BLaER1 treated with 17β-estradiol and CSF1 and Interleukin-3, amounts not matched to agents 10 nM and 100 nM (cell line): ENCODE measurements around the gene SNU13.

Source experiments
- H3K27ac ChIP-seq, 11 experiments: shearing (Covaris generic); formaldehyde crosslinking; 2 replicates each; pipeline ENCODE4 v1.8.1; 2022
- H3K27me3 ChIP-seq, 11 experiments: shearing (Covaris generic); formaldehyde crosslinking; 2 replicates each; pipeline ENCODE4 v1.8.1; 2022
- H3K36me3 ChIP-seq, 11 experiments: shearing (Covaris generic); formaldehyde crosslinking; 2 replicates each; pipeline ENCODE4 v1.8.1; 2022
- H3K4me1 ChIP-seq, 10 experiments: shearing (Covaris generic); formaldehyde crosslinking; 2 replicates each; pipeline ENCODE4 v1.8.1; 2022
- H3K4me2 ChIP-seq, 11 experiments: shearing (Covaris generic); formaldehyde crosslinking; 2 replicates each; pipeline ENCODE4 v1.8.1; 2022
- H3K4me3 ChIP-seq, 10 experiments: shearing (Covaris generic); formaldehyde crosslinking; 2 replicates each; pipeline ENCODE4 v1.8.1; 2022
- H3K9ac ChIP-seq, 11 experiments: shearing (Covaris generic); formaldehyde crosslinking; 2 replicates each; pipeline ENCODE4 v1.8.1; 2022
- H3K9me3 ChIP-seq, 11 experiments: shearing (Covaris generic); formaldehyde crosslinking; replicated peaks in 1 of 11; 2 replicates each; pipeline ENCODE4 v1.8.1; 2022
- H4K20me1 ChIP-seq, 11 experiments: shearing (Covaris generic); formaldehyde crosslinking; 2 replicates each; pipeline ENCODE4 v1.8.1; 2022
- Cebpa-rat ChIP-seq, 11 experiments: shearing (Covaris generic); IDR thresholded peaks; 2 replicates each; pipeline ENCODE4 v1.8.1; 2022

Gene SNU13

GRCh38 chr22:41657709-41658108 is 31.0 kb downstream of the SNU13 start:
- Histone ChIP-seq H3K27ac (no peak overlapping the region), H3K9me3 (no peaks in the 10 kb centered on the region), H3K4me1 (peaks cover 0 to 5% (median 0%) of the 10 kb centered on the region in 10 experiments; a peak in 1 of 20 replicates), H3K9ac (no peak overlapping the region), H3K36me3 (peaks cover 100% of the 10 kb centered on the region in 11 experiments), H3K4me3 (no peak overlapping the region), H3K4me2 (no peak overlapping the region), H4K20me1 (peaks cover 5 to 100% (median 78%) of the 10 kb centered on the region in 11 experiments; a peak in 19 of 22 replicates), H3K27me3 (no peaks in the 10 kb centered on the region)
- TF ChIP-seq Cebpa-rat (IDR thresholded peaks at IDR 0.05): no peak

DNA sequence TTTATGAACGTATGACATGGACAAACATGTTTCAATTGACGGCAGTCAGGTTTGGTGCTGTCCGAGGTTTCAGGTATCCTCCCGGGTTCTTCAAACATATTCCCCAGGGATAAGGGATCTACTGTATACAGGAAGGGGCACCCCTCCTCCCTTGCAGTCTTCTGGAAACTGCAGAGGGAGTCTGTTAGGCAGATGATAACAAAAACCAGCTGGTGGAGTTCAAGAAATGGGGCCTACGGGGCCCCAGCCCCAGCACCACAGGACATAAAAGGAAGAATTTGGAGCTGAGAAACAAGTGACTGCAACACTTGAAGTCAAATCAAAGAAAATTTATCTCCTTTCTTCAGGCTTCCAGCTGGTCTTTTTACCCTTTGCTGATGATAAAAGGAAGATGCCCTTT is 32.1 kb downstream of the SNU13 start:
- peaks cover 0 to 5% (median 0%) of the 10 kb centered on the region in 10 experiments; a peak in 1 of 20 replicates for H3K4me1 ChIP-seq
- H3K27ac ChIP-seq: no peak overlapping the region
- H4K20me1 ChIP-seq: peaks cover 5 to 100% (median 88%) of the 10 kb centered on the region in 11 experiments; a peak in 18 of 22 replicates
- H3K9ac ChIP-seq: no peak overlapping the region
- H3K4me2 ChIP-seq: no peak overlapping the region
- H3K4me3 ChIP-seq: no peak overlapping the region
- no peaks in the 10 kb centered on the region for H3K27me3 ChIP-seq
- TF ChIP-seq Cebpa-rat (IDR thresholded peaks at IDR 0.05): no peak
- peaks cover 100% of the 10 kb centered on the region in 11 experiments for H3K36me3 ChIP-seq
- H3K9me3 ChIP-seq: no peaks in the 10 kb centered on the region

DNA sequence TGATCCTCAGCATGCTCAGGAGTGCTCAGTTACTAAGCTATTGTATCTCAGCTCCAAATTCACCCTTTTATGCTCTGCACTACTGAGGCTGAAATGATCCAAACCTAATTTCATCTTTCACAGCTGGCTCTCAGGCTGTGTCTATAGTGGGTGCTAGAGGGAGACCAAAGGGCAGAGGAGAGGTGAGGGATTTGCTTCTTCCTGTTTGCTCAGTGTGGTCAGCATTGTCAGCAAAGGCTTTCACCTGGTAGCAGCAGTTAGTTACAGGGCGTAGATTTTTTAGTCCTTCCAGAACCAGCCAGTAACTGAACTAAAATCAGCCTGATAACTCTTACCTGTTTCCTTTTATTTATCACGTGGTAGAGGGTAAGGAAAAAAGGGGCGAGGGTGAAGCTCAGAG is 34.3 kb downstream of the SNU13 start:
- Histone ChIP-seq H4K20me1 (peaks cover 5 to 100% (median 90%) of the 10 kb centered on the region in 11 experiments; a peak in 20 of 22 replicates), H3K4me1 (peaks cover 0 to 5% (median 0%) of the 10 kb centered on the region in 10 experiments; a peak in 1 of 20 replicates), H3K4me2 (no peak overlapping the region), H3K27me3 (no peaks in the 10 kb centered on the region), H3K9me3 (no peaks in the 10 kb centered on the region), H3K9ac (0 out of 22 replicates have a peak overlapping the region, but pooled peaks of 1 of the 11 experiments have one; percentile 19), H3K4me3 (no peak overlapping the region), H3K27ac (no peak overlapping the region), H3K36me3 (peaks cover 100% of the 10 kb centered on the region in 11 experiments)
- no peak for TF ChIP-seq Cebpa-rat (IDR thresholded peaks at IDR 0.05)

DNA sequence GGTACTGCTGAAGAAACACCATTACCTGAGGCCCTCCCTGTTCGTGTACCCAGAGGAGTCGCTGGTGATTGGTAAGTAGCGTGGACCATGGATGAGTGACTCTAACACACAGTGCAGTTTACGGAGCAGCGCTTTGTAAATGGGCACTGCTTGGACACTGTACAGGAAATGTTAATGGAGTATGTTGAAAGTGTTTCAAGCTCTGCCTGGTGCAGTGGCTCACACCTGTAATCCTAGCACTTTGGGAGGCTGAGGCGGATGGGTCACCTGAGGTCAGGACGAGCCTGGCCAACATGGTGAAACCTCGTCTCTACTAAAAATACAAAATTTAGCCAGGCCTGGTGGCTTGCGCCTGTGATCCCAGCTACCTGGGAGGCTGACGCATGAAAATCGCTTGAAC is 37.8 kb downstream of the SNU13 start:
- Histone ChIP-seq H3K9me3 (no peaks in the 10 kb centered on the region), H3K27ac (no peak overlapping the region), H3K36me3 (peaks cover 98 to 99% (median 98%) of the 10 kb centered on the region in 11 experiments), H3K4me3 (no peak overlapping the region), H3K4me2 (no peak overlapping the region), H3K9ac (no peak overlapping the region), H3K27me3 (no peaks in the 10 kb centered on the region), H4K20me1 (peaks cover 13 to 98% (median 85%) of the 10 kb centered on the region in 11 experiments; a peak in 20 of 22 replicates), H3K4me1 (peaks cover 0 to 5% (median 0%) of the 10 kb centered on the region in 10 experiments; a peak in 2 of 20 replicates)
- no peak for TF ChIP-seq Cebpa-rat (IDR thresholded peaks at IDR 0.05)

DNA sequence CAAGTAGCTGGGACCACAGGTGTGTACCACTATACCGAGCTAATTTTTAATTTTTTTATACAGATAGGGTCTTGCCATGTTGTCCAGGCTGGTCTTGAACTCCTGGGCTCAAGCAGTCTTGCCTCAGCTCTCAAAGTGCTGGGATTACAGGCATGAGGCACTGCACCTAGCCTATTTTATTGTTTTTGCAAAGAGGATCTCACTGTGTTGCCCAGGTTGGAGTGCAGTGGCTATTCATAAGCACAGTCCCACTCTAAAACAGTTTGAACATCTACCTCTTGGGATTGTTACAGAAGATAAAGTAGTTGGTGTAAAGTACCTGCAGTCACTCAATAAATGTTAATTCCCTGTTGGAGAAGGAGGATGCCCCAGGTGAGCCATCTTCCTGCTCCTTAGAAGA is 38.4 kb downstream of the SNU13 start:
- Histone ChIP-seq H3K4me2 (no peak overlapping the region), H3K9me3 (no peaks in the 10 kb centered on the region), H3K9ac (no peak overlapping the region), H4K20me1 (peaks cover 13 to 98% (median 85%) of the 10 kb centered on the region in 11 experiments; a peak in 20 of 22 replicates), H3K4me3 (no peak overlapping the region), H3K27ac (no peak overlapping the region), H3K4me1 (peaks cover 0 to 5% (median 0%) of the 10 kb centered on the region in 10 experiments; a peak in 2 of 20 replicates), H3K36me3 (peaks cover 98 to 99% (median 98%) of the 10 kb centered on the region in 11 experiments), H3K27me3 (no peaks in the 10 kb centered on the region)
- no peak for TF ChIP-seq Cebpa-rat (IDR thresholded peaks at IDR 0.05)

DNA sequence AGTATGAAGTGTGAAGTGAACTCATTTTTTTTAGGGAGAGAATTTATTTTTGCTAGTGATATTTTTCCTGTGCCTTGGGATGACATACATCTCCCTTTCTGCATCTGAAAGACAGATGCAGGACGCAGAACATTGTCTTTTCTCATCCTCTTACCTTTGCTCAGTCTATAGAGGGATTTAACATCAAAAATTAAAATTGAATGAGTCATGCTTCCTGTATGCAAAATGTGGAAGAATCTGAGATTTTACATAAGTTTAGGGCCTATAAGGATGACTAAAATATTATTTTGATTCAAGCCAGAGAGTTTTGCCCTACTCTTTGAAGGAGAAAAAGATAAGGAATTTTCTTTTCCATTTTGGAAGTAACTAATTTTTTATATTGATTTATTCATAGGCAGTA is 40.2 kb downstream of the SNU13 start:
- Histone ChIP-seq H3K27me3 (no peaks in the 10 kb centered on the region), H3K4me2 (no peak overlapping the region), H3K9ac (no peak overlapping the region), H3K4me1 (peaks cover 0 to 5% (median 0%) of the 10 kb centered on the region in 10 experiments; a peak in 2 of 20 replicates), H3K36me3 (peaks cover 89 to 99% (median 96%) of the 10 kb centered on the region in 11 experiments), H3K9me3 (no peaks in the 10 kb centered on the region), H3K4me3 (no peak overlapping the region), H3K27ac (no peak overlapping the region), H4K20me1 (peaks cover 8 to 97% (median 87%) of the 10 kb centered on the region in 11 experiments; a peak in 21 of 22 replicates)
- TF ChIP-seq Cebpa-rat (IDR thresholded peaks at IDR 0.05): no peak

GRCh38 chr22:41647771-41648170 is 40.9 kb downstream of the SNU13 start:
- peaks cover 9 to 97% (median 87%) of the 10 kb centered on the region in 11 experiments; a peak in 21 of 22 replicates for H4K20me1 ChIP-seq
- H3K9ac ChIP-seq: no peak overlapping the region
- no peak overlapping the region for H3K27ac ChIP-seq
- no peak overlapping the region for H3K4me2 ChIP-seq
- H3K27me3 ChIP-seq: no peaks in the 10 kb centered on the region
- no peak for TF ChIP-seq Cebpa-rat (IDR thresholded peaks at IDR 0.05)
- peaks cover 89 to 99% (median 96%) of the 10 kb centered on the region in 11 experiments for H3K36me3 ChIP-seq
- H3K4me3 ChIP-seq: no peak overlapping the region
- H3K9me3 ChIP-seq: no peaks in the 10 kb centered on the region
- peaks cover 0 to under 1% (median 0%) of the 10 kb centered on the region in 10 experiments; a peak in 1 of 20 replicates for H3K4me1 ChIP-seq

- no peak overlapping the region for H3K4me2 ChIP-seq
Measured at GRCh38 chr22:41642331-41643110, 46.1 kb downstream of the SNU13 start.

GRCh38 chr22:41641854-41642253 is 46.8 kb downstream of the SNU13 start:
- TF ChIP-seq Cebpa-rat (IDR thresholded peaks at IDR 0.05): no peak
- no peaks in the 10 kb centered on the region for H3K4me1 ChIP-seq
- peaks cover 23 to 97% (median 93%) of the 10 kb centered on the region in 11 experiments; a peak in 21 of 22 replicates for H4K20me1 ChIP-seq
- peaks cover 91 to 100% (median 97%) of the 10 kb centered on the region in 11 experiments for H3K36me3 ChIP-seq
- H3K4me3 ChIP-seq: no peak overlapping the region
- no peak overlapping the region for H3K27ac ChIP-seq
- no peak overlapping the region for H3K9ac ChIP-seq
- no peak overlapping the region for H3K4me2 ChIP-seq
- H3K27me3 ChIP-seq: no peaks in the 10 kb centered on the region
- H3K9me3 ChIP-seq: no peaks in the 10 kb centered on the region

More at GRCh38 chr22:41642331-41643110, 46.1 kb downstream of the SNU13 start:
- Histone ChIP-seq H3K4me1 (no peaks in the 10 kb centered on the region), H4K20me1 (peaks cover 23 to 97% (median 92%) of the 10 kb centered on the region in 11 experiments; a peak in 21 of 22 replicates), H3K27me3 (no peaks in the 10 kb centered on the region), H3K4me3 (no peak overlapping the region), H3K27ac (no peak overlapping the region), H3K9ac (no peak overlapping the region), H3K36me3 (peaks cover 91 to 100% (median 97%) of the 10 kb centered on the region in 11 experiments), H3K9me3 (no peaks in the 10 kb centered on the region)
- TF ChIP-seq Cebpa-rat (IDR thresholded peaks at IDR 0.05): no peak
